Endothelial cell (in vitro differentiated cells): Measurements from ENCODE around the gene ANKS1A. TPM values are rescaled to one million over a fixed set of nuclear protein-coding genes. Genes with fewer than 3 reads are reported as not detected.

Experiments
- DNase-seq: peaks from one replicate; pipeline ENCODE4 v3.0.0; 2021; ENCODE audit warnings: low spot score
- H3K27ac Mint-ChIP-seq: one replicate; pipeline ENCODE4 v1.8.0; 2021; ENCODE audit warnings: mixed read lengths, inconsistent platforms; ENCODE audit not compliant: unreplicated experiment
- H3K27me3 Mint-ChIP-seq: one replicate; pipeline ENCODE4 v1.8.0; 2021; ENCODE audit warnings: mild to moderate bottlenecking, moderate library complexity, mixed read lengths, inconsistent platforms; ENCODE audit not compliant: unreplicated experiment
- H3K36me3 Mint-ChIP-seq: one replicate; pipeline ENCODE4 v1.8.0; 2021; ENCODE audit warnings: mild to moderate bottlenecking, low read depth, mixed read lengths, inconsistent platforms; ENCODE audit not compliant: unreplicated experiment
- H3K4me1 Mint-ChIP-seq: one replicate; pipeline ENCODE4 v1.8.0; 2021; ENCODE audit warnings: mild to moderate bottlenecking, mixed read lengths, inconsistent platforms; ENCODE audit not compliant: unreplicated experiment
- H3K4me3 Mint-ChIP-seq: one replicate; pipeline ENCODE4 v1.8.0; 2021; ENCODE audit warnings: mild to moderate bottlenecking, mixed read lengths, inconsistent platforms; ENCODE audit not compliant: unreplicated experiment
- H3K9me3 Mint-ChIP-seq: one replicate; pipeline ENCODE4 v1.8.0; 2021; ENCODE audit warnings: mixed read lengths, inconsistent platforms; ENCODE audit not compliant: unreplicated experiment
- CTCF ChIP-seq: fragments of 200-600 bp; sonication (generic); IDR thresholded peaks from one replicate; pipeline ENCODE4 v1.5.0; 2021; ENCODE audit warnings: antibody characterized with exemption; ENCODE audit not compliant: unreplicated experiment
- total RNA-seq: library from RNA; stranded (reverse); fragmentation: NEBNext Ultra II Directional; extraction: Animal tissue kit (Norgen Biotek cat#: 25700); gene quantifications from one replicate; pipeline ENCODE4 v1.2.1, GENCODE V29; 2021; ENCODE audit not compliant: unreplicated experiment

The ANKS1A gene
- total RNA-seq, 1 donor from 2014 or later = 20.1 TPM

GRCh38 chr6:35007016-35007415, 118.0 kb downstream of the ANKS1A start:
- H3K4me1 Mint-ChIP-seq = no peaks in the 10 kb centered on the region
- no peak overlapping the region for H3K27ac Mint-ChIP-seq
- no peaks in the 10 kb centered on the region for H3K9me3 Mint-ChIP-seq
- no peaks in the 10 kb centered on the region for H3K27me3 Mint-ChIP-seq
- DNase-seq = no peak
- no peaks in the 10 kb centered on the region for H3K36me3 Mint-ChIP-seq
- no peak overlapping the region for H3K4me3 Mint-ChIP-seq
- TF ChIP-seq CTCF = no peak

- no peak for DNase-seq
- no peak for TF ChIP-seq CTCF
- Mint-ChIP-seq H3K4me1 (peaks cover 4% of the 10 kb centered on the region), H3K4me3 (no peak overlapping the region), H3K36me3 (no peaks in the 10 kb centered on the region), H3K27ac (no peak overlapping the region), H3K27me3 (no peaks in the 10 kb centered on the region), H3K9me3 (no peaks in the 10 kb centered on the region)
These were observed 119.8 kb downstream of the ANKS1A start for GRCh38 chr6:35008858-35009257.

- no peaks in the 10 kb centered on the region for H3K9me3 Mint-ChIP-seq
- H3K27me3 Mint-ChIP-seq = no peaks in the 10 kb centered on the region
- H3K4me1 Mint-ChIP-seq = peaks cover 29% of the 10 kb centered on the region
- TF ChIP-seq CTCF = no peak
- no peak for DNase-seq
- H3K4me3 Mint-ChIP-seq = no peak overlapping the region
- H3K27ac Mint-ChIP-seq = no peak overlapping the region
- no peaks in the 10 kb centered on the region for H3K36me3 Mint-ChIP-seq
These were observed 122.3 kb downstream of the ANKS1A start for GRCh38 chr6:35011096-35012041.

GRCh38 chr6:35013701-35014100, 124.6 kb downstream of the ANKS1A start:
- Mint-ChIP-seq H3K27me3 (peaks cover 2% of the 10 kb centered on the region), H3K9me3 (no peaks in the 10 kb centered on the region), H3K4me1 (peaks cover 50% of the 10 kb centered on the region), H3K4me3 (no peak overlapping the region), H3K27ac (no peak overlapping the region), H3K36me3 (peaks cover 5% of the 10 kb centered on the region)
- no peak for DNase-seq
- TF ChIP-seq CTCF = no peak

GRCh38 chr6:35014341-35014740, 125.3 kb downstream of the ANKS1A start:
- TF ChIP-seq CTCF = no peak
- peaks cover 3% of the 10 kb centered on the region for H3K27me3 Mint-ChIP-seq
- no peaks in the 10 kb centered on the region for H3K9me3 Mint-ChIP-seq
- no peak overlapping the region for H3K27ac Mint-ChIP-seq
- H3K4me1 Mint-ChIP-seq = peaks cover 57% of the 10 kb centered on the region
- H3K4me3 Mint-ChIP-seq = no peak overlapping the region
- no peak for DNase-seq
- peaks cover 5% of the 10 kb centered on the region for H3K36me3 Mint-ChIP-seq
